H1 (cell line): ENCODE results near the gene S100A4. TPM values are rescaled to one million over a fixed set of nuclear protein-coding genes. Genes with fewer than 3 reads are reported as not detected.

Source experiments
- CREB1 ChIP-seq: IDR thresholded peaks from 2 replicates; pipeline ENCODE4 v1.6.1; 2012; ENCODE audit warnings: inconsistent platforms
- EZH2 ChIP-seq: fragments of 200-600 bp; sonication (generic); IDR thresholded peaks from 2 replicates; pipeline ENCODE4 v1.7.1; 2012; ENCODE audit warnings: low read depth, mild to moderate bottlenecking, moderate library complexity, low read length, inconsistent platforms; ENCODE audit not compliant: severe bottlenecking
- JUN ChIP-seq: IDR thresholded peaks from 2 replicates; pipeline ENCODE4 v1.6.1; 2011; ENCODE audit warnings: low read depth, mild to moderate bottlenecking, improper control_type of control experiment, low read length
- RFX5 ChIP-seq: IDR thresholded peaks from 2 replicates; pipeline ENCODE4 v1.6.1; 2011; ENCODE audit warnings: low read depth, low read length, improper control_type of control experiment, borderline replicate concordance
- RXRA ChIP-seq: IDR thresholded peaks from 2 replicates; pipeline ENCODE4 v1.6.1; 2011; ENCODE audit warnings: low read depth, mild to moderate bottlenecking, low read length, moderate library complexity; ENCODE audit not compliant: insufficient read depth
- SIRT6 ChIP-seq: IDR thresholded peaks from one replicate; pipeline ENCODE4 v1.7.1; 2012; ENCODE audit warnings: low read length, inconsistent platforms
- TAF1 ChIP-seq: IDR thresholded peaks from 2 replicates; pipeline ENCODE4 v1.6.1; 2011; ENCODE audit warnings: mild to moderate bottlenecking, low read depth, low read length
- TBP ChIP-seq: IDR thresholded peaks from 2 replicates; pipeline ENCODE4 v1.6.1; 2011; ENCODE audit warnings: low read depth, low read length, improper control_type of control experiment
- YY1 ChIP-seq: IDR thresholded peaks from 2 replicates; pipeline ENCODE4 v1.6.1; 2011; ENCODE audit warnings: low read depth, mild to moderate bottlenecking, low read length
- polyA plus RNA-seq, 7 experiments: library from polyadenylated mRNA; depleted of rRNA in 3 of 7; stranded (reverse) in 5 of 7; unstranded in 2 of 7; fragments of >200 nt in 5 of 7; fragments of 200-250 nt in 2 of 7; gene quantifications; 1 replicate in 5 of 7; 2 replicates in 1 of 7; 4 replicates in 1 of 7; pipeline versions ENCODE4 v1.2.1 to v1.2.3, GENCODE V29; 2011 to 2013; ENCODE audit warnings: missing spikeins in 2 of 7, mixed read lengths in 2 of 7
- total RNA-seq: library from RNA; stranded (reverse); fragmentation: NEBNext Ultra II Directional; extraction: Animal tissue kit (Norgen Biotek cat#: 25700); gene quantifications from 2 replicates; pipeline ENCODE4 v1.2.1, GENCODE V29; 2021
- TF ChIP-seq, protein P1 (sequence below): fragments of 300-600 bp; sonication (generic); IDR thresholded peaks from 2 replicates; pipeline ENCODE4 v1.7.1; 2012; ENCODE audit warnings: low read length, moderate library complexity, mild to moderate bottlenecking, inconsistent platforms; ENCODE audit not compliant: insufficient replicate concordance
- TF ChIP-seq, protein P2 (sequence below): IDR thresholded peaks from 2 replicates; pipeline ENCODE4 v1.6.1; 2012; ENCODE audit warnings: inconsistent platforms

Gene S100A4
- total and polyA plus RNA-seq, 2 of the 8 experiments (the other 6 are each of a cell fraction or from before 2014, with no cell fraction given), result 36.3 to 85.4 TPM

DNA sequence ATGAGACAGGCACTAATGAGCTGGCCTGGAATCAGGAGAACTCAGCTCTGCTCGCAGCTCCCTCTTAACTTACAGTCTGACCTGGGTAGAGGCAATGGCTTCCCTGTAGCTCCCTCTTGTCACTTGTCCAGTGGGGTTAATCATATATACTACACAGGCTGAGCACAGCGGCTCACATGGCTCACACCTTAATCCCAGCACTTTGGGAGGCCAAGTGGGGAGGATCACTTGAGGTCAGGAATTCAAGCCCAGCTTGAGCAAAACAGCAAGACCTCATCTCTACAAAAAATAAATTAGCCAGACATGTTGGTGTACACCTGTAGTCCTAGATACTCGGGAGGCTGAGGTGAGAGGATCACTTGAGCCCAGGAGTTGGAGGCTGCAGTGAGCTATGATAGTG is 14.0 kb downstream of the S100A4 start (continued):
- TF ChIP-seq, protein P1, sequence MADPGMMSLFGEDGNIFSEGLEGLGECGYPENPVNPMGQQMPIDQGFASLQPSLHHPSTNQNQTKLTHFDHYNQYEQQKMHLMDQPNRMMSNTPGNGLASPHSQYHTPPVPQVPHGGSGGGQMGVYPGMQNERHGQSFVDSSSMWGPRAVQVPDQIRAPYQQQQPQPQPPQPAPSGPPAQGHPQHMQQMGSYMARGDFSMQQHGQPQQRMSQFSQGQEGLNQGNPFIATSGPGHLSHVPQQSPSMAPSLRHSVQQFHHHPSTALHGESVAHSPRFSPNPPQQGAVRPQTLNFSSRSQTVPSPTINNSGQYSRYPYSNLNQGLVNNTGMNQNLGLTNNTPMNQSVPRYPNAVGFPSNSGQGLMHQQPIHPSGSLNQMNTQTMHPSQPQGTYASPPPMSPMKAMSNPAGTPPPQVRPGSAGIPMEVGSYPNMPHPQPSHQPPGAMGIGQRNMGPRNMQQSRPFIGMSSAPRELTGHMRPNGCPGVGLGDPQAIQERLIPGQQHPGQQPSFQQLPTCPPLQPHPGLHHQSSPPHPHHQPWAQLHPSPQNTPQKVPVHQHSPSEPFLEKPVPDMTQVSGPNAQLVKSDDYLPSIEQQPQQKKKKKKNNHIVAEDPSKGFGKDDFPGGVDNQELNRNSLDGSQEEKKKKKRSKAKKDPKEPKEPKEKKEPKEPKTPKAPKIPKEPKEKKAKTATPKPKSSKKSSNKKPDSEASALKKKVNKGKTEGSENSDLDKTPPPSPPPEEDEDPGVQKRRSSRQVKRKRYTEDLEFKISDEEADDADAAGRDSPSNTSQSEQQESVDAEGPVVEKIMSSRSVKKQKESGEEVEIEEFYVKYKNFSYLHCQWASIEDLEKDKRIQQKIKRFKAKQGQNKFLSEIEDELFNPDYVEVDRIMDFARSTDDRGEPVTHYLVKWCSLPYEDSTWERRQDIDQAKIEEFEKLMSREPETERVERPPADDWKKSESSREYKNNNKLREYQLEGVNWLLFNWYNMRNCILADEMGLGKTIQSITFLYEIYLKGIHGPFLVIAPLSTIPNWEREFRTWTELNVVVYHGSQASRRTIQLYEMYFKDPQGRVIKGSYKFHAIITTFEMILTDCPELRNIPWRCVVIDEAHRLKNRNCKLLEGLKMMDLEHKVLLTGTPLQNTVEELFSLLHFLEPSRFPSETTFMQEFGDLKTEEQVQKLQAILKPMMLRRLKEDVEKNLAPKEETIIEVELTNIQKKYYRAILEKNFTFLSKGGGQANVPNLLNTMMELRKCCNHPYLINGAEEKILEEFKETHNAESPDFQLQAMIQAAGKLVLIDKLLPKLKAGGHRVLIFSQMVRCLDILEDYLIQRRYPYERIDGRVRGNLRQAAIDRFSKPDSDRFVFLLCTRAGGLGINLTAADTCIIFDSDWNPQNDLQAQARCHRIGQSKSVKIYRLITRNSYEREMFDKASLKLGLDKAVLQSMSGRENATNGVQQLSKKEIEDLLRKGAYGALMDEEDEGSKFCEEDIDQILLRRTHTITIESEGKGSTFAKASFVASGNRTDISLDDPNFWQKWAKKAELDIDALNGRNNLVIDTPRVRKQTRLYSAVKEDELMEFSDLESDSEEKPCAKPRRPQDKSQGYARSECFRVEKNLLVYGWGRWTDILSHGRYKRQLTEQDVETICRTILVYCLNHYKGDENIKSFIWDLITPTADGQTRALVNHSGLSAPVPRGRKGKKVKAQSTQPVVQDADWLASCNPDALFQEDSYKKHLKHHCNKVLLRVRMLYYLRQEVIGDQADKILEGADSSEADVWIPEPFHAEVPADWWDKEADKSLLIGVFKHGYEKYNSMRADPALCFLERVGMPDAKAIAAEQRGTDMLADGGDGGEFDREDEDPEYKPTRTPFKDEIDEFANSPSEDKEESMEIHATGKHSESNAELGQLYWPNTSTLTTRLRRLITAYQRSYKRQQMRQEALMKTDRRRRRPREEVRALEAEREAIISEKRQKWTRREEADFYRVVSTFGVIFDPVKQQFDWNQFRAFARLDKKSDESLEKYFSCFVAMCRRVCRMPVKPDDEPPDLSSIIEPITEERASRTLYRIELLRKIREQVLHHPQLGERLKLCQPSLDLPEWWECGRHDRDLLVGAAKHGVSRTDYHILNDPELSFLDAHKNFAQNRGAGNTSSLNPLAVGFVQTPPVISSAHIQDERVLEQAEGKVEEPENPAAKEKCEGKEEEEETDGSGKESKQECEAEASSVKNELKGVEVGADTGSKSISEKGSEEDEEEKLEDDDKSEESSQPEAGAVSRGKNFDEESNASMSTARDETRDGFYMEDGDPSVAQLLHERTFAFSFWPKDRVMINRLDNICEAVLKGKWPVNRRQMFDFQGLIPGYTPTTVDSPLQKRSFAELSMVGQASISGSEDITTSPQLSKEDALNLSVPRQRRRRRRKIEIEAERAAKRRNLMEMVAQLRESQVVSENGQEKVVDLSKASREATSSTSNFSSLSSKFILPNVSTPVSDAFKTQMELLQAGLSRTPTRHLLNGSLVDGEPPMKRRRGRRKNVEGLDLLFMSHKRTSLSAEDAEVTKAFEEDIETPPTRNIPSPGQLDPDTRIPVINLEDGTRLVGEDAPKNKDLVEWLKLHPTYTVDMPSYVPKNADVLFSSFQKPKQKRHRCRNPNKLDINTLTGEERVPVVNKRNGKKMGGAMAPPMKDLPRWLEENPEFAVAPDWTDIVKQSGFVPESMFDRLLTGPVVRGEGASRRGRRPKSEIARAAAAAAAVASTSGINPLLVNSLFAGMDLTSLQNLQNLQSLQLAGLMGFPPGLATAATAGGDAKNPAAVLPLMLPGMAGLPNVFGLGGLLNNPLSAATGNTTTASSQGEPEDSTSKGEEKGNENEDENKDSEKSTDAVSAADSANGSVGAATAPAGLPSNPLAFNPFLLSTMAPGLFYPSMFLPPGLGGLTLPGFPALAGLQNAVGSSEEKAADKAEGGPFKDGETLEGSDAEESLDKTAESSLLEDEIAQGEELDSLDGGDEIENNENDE, result no peak
- TF ChIP-seq RFX5 (no peak), EZH2 (no peak), RXRA (no peak), CREB1 (no peak), SIRT6 (no peak), YY1 (no peak), JUN (no peak), TBP (no peak), TAF1 (no peak)
- TF ChIP-seq, protein P2, sequence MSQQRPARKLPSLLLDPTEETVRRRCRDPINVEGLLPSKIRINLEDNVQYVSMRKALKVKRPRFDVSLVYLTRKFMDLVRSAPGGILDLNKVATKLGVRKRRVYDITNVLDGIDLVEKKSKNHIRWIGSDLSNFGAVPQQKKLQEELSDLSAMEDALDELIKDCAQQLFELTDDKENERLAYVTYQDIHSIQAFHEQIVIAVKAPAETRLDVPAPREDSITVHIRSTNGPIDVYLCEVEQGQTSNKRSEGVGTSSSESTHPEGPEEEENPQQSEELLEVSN, result no peak
- TF ChIP-seq, all 59 proteins: peak for 0
